ENCODE measurements around the gene PERM1.

DNA sequence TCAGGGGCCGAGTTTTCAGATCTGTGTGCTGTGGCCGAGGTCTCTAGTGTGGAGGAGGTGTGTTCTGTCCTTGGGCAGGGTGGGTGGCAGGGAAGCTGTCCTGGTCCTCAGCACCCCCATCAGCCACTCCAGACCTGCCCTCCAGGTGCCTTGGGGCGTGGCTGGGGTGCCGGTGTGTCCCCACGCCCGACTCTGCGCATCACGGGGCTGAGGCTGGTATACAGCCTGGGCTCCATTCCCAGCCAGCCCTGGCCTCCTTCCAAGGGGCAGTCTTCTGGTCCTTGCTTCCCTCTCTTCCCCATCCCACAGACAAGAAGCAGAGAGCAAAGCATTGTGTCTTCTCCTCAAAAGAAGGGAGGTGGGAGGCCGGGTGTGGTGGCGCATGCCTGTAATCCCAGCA, 54.1 kb downstream of the PERM1 start:
- TF ChIP-seq POLR2A (IDR thresholded peaks at IDR 0.05) (no peak), POLR2AphosphoS5 (IDR thresholded peaks at IDR 0.05) (no peak)
- TF ChIP-seq, protein P1, sequence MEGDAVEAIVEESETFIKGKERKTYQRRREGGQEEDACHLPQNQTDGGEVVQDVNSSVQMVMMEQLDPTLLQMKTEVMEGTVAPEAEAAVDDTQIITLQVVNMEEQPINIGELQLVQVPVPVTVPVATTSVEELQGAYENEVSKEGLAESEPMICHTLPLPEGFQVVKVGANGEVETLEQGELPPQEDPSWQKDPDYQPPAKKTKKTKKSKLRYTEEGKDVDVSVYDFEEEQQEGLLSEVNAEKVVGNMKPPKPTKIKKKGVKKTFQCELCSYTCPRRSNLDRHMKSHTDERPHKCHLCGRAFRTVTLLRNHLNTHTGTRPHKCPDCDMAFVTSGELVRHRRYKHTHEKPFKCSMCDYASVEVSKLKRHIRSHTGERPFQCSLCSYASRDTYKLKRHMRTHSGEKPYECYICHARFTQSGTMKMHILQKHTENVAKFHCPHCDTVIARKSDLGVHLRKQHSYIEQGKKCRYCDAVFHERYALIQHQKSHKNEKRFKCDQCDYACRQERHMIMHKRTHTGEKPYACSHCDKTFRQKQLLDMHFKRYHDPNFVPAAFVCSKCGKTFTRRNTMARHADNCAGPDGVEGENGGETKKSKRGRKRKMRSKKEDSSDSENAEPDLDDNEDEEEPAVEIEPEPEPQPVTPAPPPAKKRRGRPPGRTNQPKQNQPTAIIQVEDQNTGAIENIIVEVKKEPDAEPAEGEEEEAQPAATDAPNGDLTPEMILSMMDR (IDR thresholded peaks at IDR 0.05), result no peak

Data from prostate gland (tissue), 2 donors.